HS-5 (cell line): Measurements from ENCODE around the gene CIDEB.

Source experiments
- DNase-seq: peaks from one replicate; pipeline ENCODE4 v3.0.0-alpha.2; 2012; ENCODE audit warnings: low read depth

CIDEB gene

GRCh38 chr14:24290746-24291145 is 17.0 kb downstream of the CIDEB start:
- DNase-seq: no peak

GRCh38 chr14:24289649-24290280 is 18.0 kb downstream of the CIDEB start:
- no peak for DNase-seq

GRCh38 chr14:24286996-24287395 is 20.8 kb downstream of the CIDEB start:
- no peak for DNase-seq

GRCh38 chr14:24285351-24285750 is 22.4 kb downstream of the CIDEB start:
- no peak for DNase-seq

- no peak for DNase-seq
These were observed 23.2 kb downstream of the CIDEB start for GRCh38 chr14:24284501-24285035.

GRCh38 chr14:24283796-24284460 is 23.8 kb downstream of the CIDEB start:
- no peak for DNase-seq

GRCh38 chr14:24282736-24283135 is 25.0 kb downstream of the CIDEB start:
- no peak for DNase-seq

GRCh38 chr14:24281636-24282035 is 26.1 kb downstream of the CIDEB start:
- no peak for DNase-seq

- DNase-seq: no peak
These were observed 26.8 kb downstream of the CIDEB start for GRCh38 chr14:24280797-24281460.

GRCh38 chr14:24279301-24280186 is 28.2 kb downstream of the CIDEB start:
- DNase-seq: no peak

GRCh38 chr14:24278424-24278823 is 29.4 kb downstream of the CIDEB start:
- no peak for DNase-seq

GRCh38 chr14:24277606-24278321 is 30.0 kb downstream of the CIDEB start:
- DNase-seq: no peak

- no peak for DNase-seq
These were observed 30.7 kb downstream of the CIDEB start for GRCh38 chr14:24277071-24277470.

GRCh38 chr14:24274101-24274543 is 33.7 kb downstream of the CIDEB start:
- DNase-seq: peak; percentile 4

GRCh38 chr14:24273422-24273998 is 34.3 kb downstream of the CIDEB start:
- no peak for DNase-seq

- DNase-seq: no peak
These were observed 35.3 kb downstream of the CIDEB start for GRCh38 chr14:24272467-24272866.

GRCh38 chr14:24271834-24272263 is 35.9 kb downstream of the CIDEB start:
- DNase-seq: peak; percentile 3

- DNase-seq: peak; percentile 19
These were observed 36.5 kb downstream of the CIDEB start, which contains the start of gene RABGGTA for GRCh38 chr14:24271134-24271833. Gene RABGGTA, minus strand, starts transcription at chr14:24271597. Its CDS starts 482 bp downstream, at chr14:24271115.

GRCh38 chr14:24270537-24271133 is 37.1 kb downstream of the CIDEB start:
- DNase-seq: peak; percentile 3
